HG03066 (cell line): ENCODE results near the gene GMCL1.
"Not testable (repeated sequence)": the region's sequence is repeated elsewhere in the genome, so short reads cannot be mapped to it uniquely, and the experiment has no call there.

Experiments
- ATAC-seq: cut with Tn5 transposase; IDR thresholded peaks from one replicate; pipeline ENCODE4 v1.9.1; 2021; ENCODE audit warnings: low read depth; ENCODE audit not compliant: unreplicated experiment

GMCL1 gene

DNA sequence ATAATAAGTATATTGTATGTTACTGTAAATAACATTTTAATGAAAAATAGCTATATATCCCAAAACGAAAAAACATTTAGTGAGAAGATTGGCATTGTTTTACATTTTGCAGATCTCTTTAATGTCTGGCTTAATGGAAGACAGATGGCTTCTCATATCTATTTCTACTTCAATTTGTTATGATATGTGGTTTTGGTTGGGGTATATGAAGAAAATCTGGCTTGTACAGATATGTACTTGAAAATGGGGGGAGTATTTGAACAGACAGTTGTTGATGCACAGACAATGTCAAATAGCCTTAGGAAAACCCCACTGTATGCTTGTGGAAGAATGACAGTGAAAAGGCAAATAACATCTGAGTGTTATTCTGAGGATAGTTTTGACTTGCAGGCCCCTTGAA is 23.6 kb upstream of the GMCL1 start:
- no peak for ATAC-seq

DNA sequence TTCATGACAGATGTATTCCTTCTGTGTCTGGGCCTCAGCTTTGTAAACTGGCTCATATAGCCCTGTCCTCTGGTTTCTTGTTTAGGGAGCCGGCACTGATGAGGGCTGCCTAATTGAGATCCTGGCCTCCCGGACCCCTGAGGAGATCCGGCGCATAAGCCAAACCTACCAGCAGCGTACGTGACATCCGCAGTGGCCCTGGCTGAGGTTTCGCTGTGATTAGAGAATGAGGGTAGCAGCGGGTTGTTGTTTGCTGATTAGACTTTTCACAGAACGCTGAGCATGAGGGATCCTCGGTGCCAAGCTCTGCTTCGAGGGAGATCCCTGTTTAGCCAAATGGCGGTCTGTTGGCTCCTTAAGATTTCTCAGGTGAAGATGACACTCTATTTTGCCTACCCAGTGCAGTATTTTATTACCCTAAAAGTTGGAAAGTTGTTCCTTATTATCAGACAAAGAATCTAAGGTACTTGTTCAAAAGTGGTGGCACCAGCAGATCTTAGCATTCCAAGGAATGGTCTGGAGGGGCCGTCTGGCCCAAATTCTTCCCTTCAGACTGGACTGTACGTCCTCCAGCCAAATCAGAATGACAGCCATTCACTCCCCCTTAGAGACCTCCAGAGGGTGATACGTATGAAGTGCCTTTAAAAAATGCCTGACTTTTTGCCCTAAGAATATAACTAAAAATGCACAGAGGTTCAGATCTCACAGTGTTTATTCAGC is 21.5 kb upstream of the GMCL1 start:
- no peak for ATAC-seq

GRCh38 chr2:69810550-69810949 is 18.9 kb upstream of the GMCL1 start:
- no peak for ATAC-seq

DNA sequence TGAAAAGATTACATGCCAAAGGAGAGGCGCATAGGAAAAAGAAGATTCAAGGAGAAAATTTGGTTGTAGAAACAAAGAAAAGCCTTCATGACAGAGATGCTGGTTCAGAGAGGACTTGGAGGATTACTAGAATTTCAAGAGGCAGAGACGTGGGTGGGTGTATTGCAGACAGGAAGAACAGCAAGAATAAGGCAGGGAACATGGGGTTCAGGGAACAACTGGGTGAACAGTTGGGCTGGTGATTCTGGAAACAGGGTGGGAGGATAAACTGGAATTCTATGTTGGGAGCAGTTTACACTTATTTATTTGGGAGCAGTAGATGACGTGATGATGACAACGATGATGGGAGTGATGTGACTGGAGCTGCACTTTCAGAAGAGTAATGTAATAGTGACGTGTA is 18.4 kb upstream of the GMCL1 start:
- ATAC-seq, result no peak

- ATAC-seq, result no peak
These were observed 17.9 kb upstream of the GMCL1 start for GRCh38 chr2:69811591-69811990.

DNA sequence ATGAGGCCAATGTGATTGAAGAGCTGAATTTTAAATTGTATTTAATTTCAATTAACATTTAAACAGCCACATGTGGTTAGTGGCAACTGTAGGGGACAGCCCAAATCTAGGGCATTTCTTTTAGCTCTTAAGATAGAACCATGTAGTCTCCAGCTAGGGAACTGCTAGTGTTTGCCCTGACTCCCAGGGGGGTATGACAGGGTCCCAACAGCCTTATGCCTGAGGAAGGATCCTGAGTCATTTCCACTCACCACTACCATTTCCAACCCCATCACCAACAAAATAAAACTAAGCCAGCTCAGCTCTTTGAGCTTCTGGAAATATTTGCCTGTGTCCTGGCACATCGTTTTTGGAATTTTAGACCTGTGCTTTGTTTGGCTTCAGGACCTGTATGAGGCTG is 13.7 kb upstream of the GMCL1 start:
- ATAC-seq, result no peak

GRCh38 chr2:69816923-69817542 is 12.4 kb upstream of the GMCL1 start:
- peak; percentile 70 for ATAC-seq

- no peak for ATAC-seq
These were observed 11.5 kb upstream of the GMCL1 start for GRCh38 chr2:69817729-69818501.

DNA sequence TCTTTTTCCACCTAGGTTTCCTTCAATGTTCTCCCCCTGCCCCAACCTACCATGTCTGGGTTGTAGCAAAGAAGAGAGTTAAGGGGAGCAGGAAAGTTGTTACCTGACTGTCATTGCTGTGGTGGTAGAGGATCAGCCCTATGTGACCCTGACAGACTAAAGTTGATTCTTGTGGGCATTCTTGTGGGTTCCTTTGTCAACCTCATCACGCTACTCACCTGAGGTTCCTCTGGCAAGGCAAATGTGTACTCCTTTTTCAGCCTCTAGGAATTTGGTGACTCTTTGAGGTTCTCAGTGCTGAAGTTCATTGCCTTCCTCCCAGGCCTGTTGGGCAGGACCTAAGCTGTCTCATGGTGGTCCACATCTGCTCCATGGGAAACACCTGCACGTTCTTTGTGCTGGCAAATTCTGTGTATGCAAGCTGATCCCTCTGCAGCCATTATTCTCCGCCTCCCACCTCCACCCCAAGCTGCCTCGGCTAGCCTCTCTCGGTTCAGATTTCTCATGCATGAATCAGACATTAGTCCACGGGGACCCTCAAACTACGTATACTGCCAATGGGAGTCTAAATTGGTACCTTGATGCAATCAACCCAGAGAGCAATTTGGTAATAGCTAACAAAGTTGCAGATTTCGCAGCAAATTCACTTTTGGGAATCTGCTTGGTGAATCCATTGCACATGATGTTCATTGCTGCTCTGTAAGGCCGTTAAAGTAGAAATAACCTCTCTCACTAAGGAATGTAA is 1.5 kb upstream of the GMCL1 start:
- ATAC-seq, result no peak

DNA sequence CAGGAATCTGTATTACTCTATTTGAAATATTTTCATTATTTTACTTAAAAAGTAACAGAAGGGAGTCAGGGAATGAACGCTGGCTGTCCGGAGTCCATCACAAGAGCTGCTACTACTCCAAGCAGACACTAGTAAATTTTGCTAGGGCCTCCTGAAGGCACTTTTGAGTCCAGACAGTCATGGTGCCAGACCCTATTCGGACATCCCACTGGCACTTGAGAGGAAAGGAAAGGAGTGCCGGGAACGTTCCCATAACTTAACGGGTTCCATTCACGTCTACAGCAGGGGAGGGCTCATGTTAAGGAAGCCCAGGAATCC is 563 bp upstream of the GMCL1 start:
- ATAC-seq, result peak; percentile 12

DNA sequence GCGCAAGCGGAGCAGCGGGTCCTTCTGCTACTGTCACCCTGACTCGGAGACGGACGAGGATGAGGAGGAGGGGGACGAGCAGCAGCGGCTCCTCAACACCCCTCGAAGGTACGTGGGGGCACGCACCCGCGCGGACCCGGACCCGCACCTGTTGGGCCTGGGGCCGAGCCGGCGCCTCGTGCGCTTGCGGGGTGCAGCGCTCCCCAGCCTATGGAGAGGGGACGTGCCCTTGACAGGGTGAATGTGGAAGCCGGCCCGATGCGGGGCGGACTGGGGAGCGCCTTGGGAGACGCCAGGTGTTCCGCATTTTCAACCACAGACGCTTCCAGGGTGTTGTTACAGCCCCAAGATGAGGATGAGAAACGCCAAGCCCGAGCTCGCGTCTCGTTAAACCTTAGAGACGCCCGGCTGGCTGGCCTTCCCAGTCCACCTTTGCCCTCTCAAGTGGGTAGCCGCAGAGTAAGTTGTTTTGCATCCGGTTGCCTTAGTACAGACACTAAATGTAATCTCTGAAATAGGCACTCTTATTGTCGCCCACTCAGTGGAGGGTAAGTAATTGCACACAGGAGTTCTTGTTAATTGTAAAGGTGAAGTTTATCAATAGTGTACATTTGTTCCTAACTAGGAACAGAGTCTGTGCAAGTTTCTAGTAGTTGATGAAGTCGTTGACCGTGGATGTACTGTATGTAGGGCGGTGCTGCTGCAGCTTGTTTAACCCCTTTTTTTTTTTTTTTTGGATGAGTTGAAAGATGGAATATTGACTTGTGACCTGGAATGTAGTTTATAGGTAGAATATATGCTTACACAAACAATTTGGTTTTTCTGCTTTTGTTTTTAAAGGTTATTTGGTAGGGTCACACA is 815 bp downstream of the GMCL1 start:
- peak; percentile 25 for ATAC-seq

GRCh38 chr2:69830906-69831241 is 1.4 kb downstream of the GMCL1 start:
- not testable (repeated sequence) for ATAC-seq

DNA sequence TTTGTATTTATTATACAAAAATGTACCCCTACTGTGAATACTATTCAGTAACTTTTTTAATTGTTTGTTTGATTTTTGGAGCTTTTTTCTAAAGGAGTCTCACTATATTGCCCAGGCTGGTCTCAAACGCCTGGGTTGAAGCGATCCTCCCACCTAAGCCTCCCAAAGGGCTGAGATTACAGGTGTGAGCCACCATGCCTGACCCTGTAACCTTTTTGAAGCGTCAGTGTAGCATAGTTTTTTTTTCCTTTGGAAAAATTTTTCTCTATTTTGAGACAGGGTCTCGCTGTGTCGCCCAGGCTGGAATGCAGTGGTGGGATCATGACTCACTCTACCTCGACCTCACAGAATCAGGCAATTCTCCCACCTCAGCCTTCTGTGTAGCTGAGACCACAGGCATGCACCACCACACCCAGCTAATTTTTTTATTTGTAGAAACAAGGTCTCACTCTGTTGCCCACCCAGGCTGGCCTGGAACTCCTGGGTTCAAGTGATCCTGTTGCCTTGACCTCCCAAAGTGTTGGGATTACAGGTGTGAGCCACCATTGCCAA is 2.0 kb downstream of the GMCL1 start:
- ATAC-seq, result no peak

DNA sequence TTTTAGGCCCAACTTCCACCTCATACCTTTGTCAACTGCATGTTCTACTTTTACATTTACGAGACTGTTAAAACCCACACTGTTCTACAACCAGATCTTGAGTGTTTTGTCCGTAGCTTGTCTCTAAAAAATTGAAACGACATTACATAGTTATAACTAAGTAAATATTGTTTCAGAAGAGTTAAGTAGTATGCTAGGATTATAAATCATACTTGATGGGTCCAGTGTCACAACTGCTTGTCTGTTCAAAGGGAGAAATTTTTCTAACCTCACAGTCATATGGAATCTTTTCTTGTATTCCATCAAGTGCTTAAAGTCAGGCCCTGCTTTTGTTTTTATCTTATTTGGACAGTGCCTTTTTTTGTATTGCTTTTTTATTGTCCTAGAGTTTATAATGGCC is 4.3 kb downstream of the GMCL1 start:
- ATAC-seq, result no peak

- no peak for ATAC-seq
These were observed 6.2 kb downstream of the GMCL1 start for GRCh38 chr2:69835666-69836065.

- no peak for ATAC-seq
These were observed 6.9 kb downstream of the GMCL1 start for GRCh38 chr2:69836316-69836715.

DNA sequence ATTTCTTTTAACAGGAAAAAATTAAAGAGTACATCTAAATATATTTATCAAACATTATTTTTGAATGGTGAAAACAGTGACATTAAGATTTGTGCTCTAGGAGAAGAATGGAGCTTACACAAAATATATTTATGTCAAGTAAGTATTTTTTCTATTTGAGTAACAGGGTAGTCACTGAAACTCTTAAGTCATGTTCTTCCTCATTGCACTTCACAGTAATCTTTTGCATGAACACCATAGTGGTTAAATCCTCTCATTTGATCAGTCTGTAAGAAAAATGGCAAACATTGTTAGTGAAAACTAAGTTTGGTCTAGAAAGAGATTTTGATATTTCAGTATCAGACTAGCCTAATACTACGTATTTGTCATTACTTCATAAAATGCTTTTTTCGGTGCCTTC is 8.1 kb downstream of the GMCL1 start:
- no peak for ATAC-seq

DNA sequence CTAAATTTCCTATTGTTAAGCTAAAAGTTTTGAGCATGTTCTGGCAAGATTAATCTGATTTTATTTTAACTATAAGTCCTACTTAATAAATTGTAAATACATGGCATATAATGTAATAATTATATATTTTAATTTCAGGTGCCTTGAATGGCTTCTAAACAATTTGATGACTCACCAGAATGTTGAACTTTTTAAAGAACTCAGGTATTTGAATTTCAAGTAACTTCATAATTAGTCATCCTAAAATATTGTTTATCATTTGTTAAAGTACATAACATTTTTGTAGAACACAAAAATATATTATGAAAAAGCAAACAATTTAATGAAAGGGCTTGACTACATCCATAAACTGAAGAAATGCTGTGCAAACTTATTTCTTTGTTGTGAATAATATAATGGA is 14.5 kb downstream of the GMCL1 start:
- ATAC-seq, result no peak

- no peak for ATAC-seq
These were observed 15.1 kb downstream of the GMCL1 start for GRCh38 chr2:69844560-69844959.
